Loucy (cell line): Measurements from ENCODE around the gene KLF7.

Source experiments
- H2AFZ ChIP-seq: fragments of 200-600 bp; sonication (generic); 2 replicates; pipeline ENCODE4 v1.6.0; 2016; ENCODE audit warnings: antibody characterized with exemption, mild to moderate bottlenecking, low read length, moderate library complexity
- H3F3A ChIP-seq: fragments of 200-600 bp; 2 replicates; pipeline ENCODE4 v1.6.0; 2016; ENCODE audit warnings: antibody characterized with exemption, low read depth, mild to moderate bottlenecking
- H3K27me3 ChIP-seq: fragments of 200-600 bp; sonication (generic); 2 replicates; pipeline ENCODE4 v1.6.1; 2014; ENCODE audit warnings: low read length, mild to moderate bottlenecking; ENCODE audit not compliant: insufficient read depth, poor library complexity, severe bottlenecking
- H3K36me3 ChIP-seq: fragments of 200-600 bp; sonication (generic); 2 replicates; pipeline ENCODE4 v1.6.1; 2016; ENCODE audit warnings: low read length; ENCODE audit not compliant: insufficient read depth
- H3K4me1 ChIP-seq: fragments of 200-600 bp; sonication (generic); 2 replicates; pipeline ENCODE4 v1.5.1; 2014; ENCODE audit warnings: low read length, mild to moderate bottlenecking; ENCODE audit not compliant: insufficient read depth, poor library complexity, severe bottlenecking
- H3K4me2 ChIP-seq: fragments of 200-600 bp; sonication (generic); 2 replicates; pipeline ENCODE4 v1.6.0; 2014; ENCODE audit warnings: antibody characterized with exemption, low read length, low read depth, mild to moderate bottlenecking; ENCODE audit not compliant: poor library complexity, severe bottlenecking
- H3K4me3 ChIP-seq: fragments of 200-600 bp; sonication (generic); 2 replicates; pipeline ENCODE4 v1.5.1; 2014; ENCODE audit warnings: low read length, mild to moderate bottlenecking, mixed read lengths; ENCODE audit not compliant: poor library complexity, severe bottlenecking
- H3K79me2 ChIP-seq: fragments of 200-600 bp; sonication (generic); 2 replicates; pipeline ENCODE4 v1.6.1; 2014; ENCODE audit warnings: low read length; ENCODE audit not compliant: insufficient read depth
- H3K9ac ChIP-seq: fragments of 200-600 bp; sonication (generic); 2 replicates; pipeline ENCODE4 v1.6.0; 2014; ENCODE audit warnings: mild to moderate bottlenecking, low read depth, low read length, moderate library complexity; ENCODE audit not compliant: poor library complexity, severe bottlenecking
- H3K9me2 ChIP-seq: fragments of 200-600 bp; sonication (generic); replicated peaks from 2 replicates; pipeline ENCODE4 v1.6.1; 2016; ENCODE audit warnings: low read depth, low read length, mixed read lengths
- H3K9me3 ChIP-seq: fragments of 200-600 bp; sonication (generic); 2 replicates; pipeline ENCODE4 v1.6.1; 2014; ENCODE audit warnings: mild to moderate bottlenecking, antibody characterized with exemption, low read length, low read depth; ENCODE audit not compliant: insufficient read depth
- H4K20me1 ChIP-seq: fragments of 200-600 bp; sonication (generic); 2 replicates; pipeline ENCODE4 v1.6.0; 2014; ENCODE audit warnings: antibody characterized with exemption, low read length, mild to moderate bottlenecking; ENCODE audit not compliant: insufficient read depth, poor library complexity, severe bottlenecking
- EZH2phosphoT487 ChIP-seq: fragments of 200-600 bp; IDR thresholded peaks from 2 replicates; pipeline ENCODE4 v1.6.1; 2018; ENCODE audit warnings: antibody characterized with exemption, mild to moderate bottlenecking, moderate library complexity, borderline replicate concordance
- TF ChIP-seq, protein P1 (sequence below): fragments of 200-600 bp; sonication (generic); conservative IDR thresholded peaks from 2 replicates; pipeline ENCODE4 v1.5.1; 2014; ENCODE audit warnings: mild to moderate bottlenecking, antibody characterized with exemption, low read length

Gene KLF7

DNA sequence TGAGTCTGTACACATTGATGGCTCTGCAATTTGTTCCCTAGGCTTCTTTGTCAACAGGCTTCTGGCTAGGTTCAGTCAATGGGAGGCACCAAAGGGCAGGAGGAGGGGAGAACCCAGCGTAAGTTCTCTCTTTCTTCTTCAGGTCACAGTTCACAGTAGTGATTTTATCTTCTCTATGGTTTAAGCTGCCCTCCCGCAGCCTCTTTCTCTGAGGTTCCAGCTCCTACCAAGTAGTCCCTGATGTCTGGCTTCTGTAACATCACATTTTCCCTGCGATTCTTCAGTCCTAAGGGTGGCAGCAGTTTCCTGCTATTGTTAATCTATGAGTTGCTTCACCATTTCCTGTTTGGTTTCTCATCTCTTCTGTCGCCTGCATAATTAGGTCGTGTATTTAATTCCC is 119.0 kb downstream of the KLF7 start:
- H3K4me1 ChIP-seq = peaks cover 3% of the 10 kb centered on the region
- H3K9me2 ChIP-seq = no peaks in the 10 kb centered on the region
- TF ChIP-seq EZH2phosphoT487 = no peak
- TF ChIP-seq, protein P1, sequence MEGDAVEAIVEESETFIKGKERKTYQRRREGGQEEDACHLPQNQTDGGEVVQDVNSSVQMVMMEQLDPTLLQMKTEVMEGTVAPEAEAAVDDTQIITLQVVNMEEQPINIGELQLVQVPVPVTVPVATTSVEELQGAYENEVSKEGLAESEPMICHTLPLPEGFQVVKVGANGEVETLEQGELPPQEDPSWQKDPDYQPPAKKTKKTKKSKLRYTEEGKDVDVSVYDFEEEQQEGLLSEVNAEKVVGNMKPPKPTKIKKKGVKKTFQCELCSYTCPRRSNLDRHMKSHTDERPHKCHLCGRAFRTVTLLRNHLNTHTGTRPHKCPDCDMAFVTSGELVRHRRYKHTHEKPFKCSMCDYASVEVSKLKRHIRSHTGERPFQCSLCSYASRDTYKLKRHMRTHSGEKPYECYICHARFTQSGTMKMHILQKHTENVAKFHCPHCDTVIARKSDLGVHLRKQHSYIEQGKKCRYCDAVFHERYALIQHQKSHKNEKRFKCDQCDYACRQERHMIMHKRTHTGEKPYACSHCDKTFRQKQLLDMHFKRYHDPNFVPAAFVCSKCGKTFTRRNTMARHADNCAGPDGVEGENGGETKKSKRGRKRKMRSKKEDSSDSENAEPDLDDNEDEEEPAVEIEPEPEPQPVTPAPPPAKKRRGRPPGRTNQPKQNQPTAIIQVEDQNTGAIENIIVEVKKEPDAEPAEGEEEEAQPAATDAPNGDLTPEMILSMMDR = peak; percentile 52
- H3F3A ChIP-seq = no peaks in the 10 kb centered on the region
- H4K20me1 ChIP-seq = no peaks in the 10 kb centered on the region
- H3K36me3 ChIP-seq = no peaks in the 10 kb centered on the region
- peak overlapping the region; percentile 11 for H3K4me2 ChIP-seq
- no peak overlapping the region for H3K4me3 ChIP-seq
- H3K79me2 ChIP-seq = no peaks in the 10 kb centered on the region
- no peaks in the 10 kb centered on the region for H3K27me3 ChIP-seq
- no peak overlapping the region for H3K9ac ChIP-seq
- H2AFZ ChIP-seq = peak overlapping the region; percentile 50; the same call in 1 of the 2 replicates
- H3K9me3 ChIP-seq = no peaks in the 10 kb centered on the region

DNA sequence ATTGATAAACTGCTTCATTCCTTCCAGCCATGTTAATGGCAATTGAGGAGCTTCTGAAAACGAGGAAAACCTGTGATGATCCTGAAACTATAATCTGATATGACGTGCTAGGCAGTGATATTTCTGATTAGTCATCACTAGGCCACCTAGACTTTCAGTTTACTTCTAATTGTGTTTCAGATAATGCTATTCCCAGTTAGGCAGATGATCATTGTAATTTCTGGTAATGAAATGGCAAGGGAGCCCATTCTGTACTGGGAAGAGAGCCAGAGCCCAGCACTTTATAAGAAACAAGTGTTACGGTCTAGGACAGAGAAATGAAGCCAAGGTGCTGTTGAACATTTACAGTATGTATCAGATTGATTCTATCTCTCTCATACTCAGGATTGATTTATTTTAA is 120.2 kb downstream of the KLF7 start:
- Histone ChIP-seq H3K4me1 (peaks cover 3% of the 10 kb centered on the region), H3K4me2 (no peak overlapping the region), H3K9me3 (no peaks in the 10 kb centered on the region), H3F3A (no peaks in the 10 kb centered on the region), H3K9me2 (no peaks in the 10 kb centered on the region), H3K9ac (no peak overlapping the region), H4K20me1 (no peaks in the 10 kb centered on the region), H3K79me2 (no peaks in the 10 kb centered on the region), H3K36me3 (no peaks in the 10 kb centered on the region), H2AFZ (no peak overlapping the region), H3K27me3 (no peaks in the 10 kb centered on the region), H3K4me3 (no peak overlapping the region)
- no peak for TF ChIP-seq EZH2phosphoT487
- TF ChIP-seq, protein P1 = no peak

DNA sequence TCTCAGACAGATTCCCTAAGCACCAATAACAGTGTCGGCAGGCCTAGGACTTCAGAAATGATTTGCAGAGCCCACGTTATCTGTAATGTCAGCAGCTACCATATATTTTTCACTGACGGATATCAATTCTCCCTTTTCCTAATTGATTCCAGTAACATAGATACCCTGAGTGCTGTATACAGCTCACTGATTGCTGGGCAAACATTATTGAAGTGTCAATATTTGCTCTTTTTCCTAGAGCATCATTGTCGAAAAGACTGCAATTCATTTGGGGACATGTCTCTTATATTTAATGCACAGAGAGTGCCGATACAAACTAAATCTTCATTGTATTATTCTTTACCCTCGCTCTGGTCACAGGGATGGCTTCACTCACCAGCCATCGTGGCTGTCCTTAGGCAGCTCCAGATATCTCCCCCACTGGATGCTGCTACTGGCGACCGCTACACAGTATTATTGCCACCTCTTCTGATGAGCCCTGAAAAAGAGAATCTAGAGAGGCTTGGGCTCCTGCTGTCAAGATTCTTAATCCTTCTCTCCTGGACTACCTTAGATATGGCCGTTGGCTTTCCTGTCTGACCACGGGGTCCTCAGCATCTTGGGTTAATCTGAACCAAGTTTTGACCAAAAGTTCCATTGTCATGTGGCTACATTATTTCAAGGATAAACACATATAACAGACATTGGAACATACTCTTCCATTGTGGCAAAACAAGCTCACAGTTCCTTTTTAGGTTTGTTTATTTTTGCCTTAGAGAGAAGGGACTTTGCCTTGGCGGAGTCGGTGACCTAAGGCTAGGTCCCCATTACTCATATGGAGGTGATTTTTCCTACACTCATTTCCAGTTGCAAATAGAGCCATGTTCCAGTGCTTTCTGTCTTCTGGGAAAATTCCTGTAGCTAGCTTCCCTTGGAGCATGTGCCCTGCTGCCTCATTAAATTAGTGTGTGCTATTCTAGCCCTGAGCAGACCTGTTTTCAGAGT is 121.1 kb downstream of the KLF7 start:
- H4K20me1 ChIP-seq = no peaks in the 10 kb centered on the region
- TF ChIP-seq, protein P1 = no peak
- TF ChIP-seq EZH2phosphoT487 = no peak
- H3K9me3 ChIP-seq = no peaks in the 10 kb centered on the region
- no peaks in the 10 kb centered on the region for H3K27me3 ChIP-seq
- H3K36me3 ChIP-seq = no peaks in the 10 kb centered on the region
- H3K79me2 ChIP-seq = no peaks in the 10 kb centered on the region
- no peaks in the 10 kb centered on the region for H3F3A ChIP-seq
- no peak overlapping the region for H3K9ac ChIP-seq
- H3K4me2 ChIP-seq = no peak overlapping the region
- peaks cover 3% of the 10 kb centered on the region for H3K4me1 ChIP-seq
- H2AFZ ChIP-seq = no peak overlapping the region
- no peaks in the 10 kb centered on the region for H3K9me2 ChIP-seq
- H3K4me3 ChIP-seq = no peak overlapping the region
